Heart right ventricle (tissue), 16 donors: ENCODE measurements around the gene TTC17. TPM values are rescaled to one million over a fixed set of nuclear protein-coding genes. Genes with fewer than 3 reads are reported as not detected.
"Not testable (repeated sequence)": the region's sequence is repeated elsewhere in the genome, so short reads cannot be mapped to it uniquely, and the experiment has no call there.

Experiments
- ATAC-seq, 8 donors: fragments of 200-7000 bp; cut with Tn5 transposase; one replicate each; pipeline ENCODE4 v1.9.1; 2020; ENCODE audit warnings: mild to moderate bottlenecking in 8 of 8, moderate library complexity in 8 of 8, moderate number of reproducible peaks in 1 of 8
- DNase-seq, 2 donors: peaks; one replicate each; pipeline ENCODE4 v3.0.0-alpha.2; 2020
- H3K27ac ChIP-seq, 10 donors: fragments of 200-600 bp; sonication (generic) in 2 of 10; one replicate each; pipeline versions ENCODE4 v1.5.0 to v1.8.0; 2020 to 2022; ENCODE audit warnings: mild to moderate bottlenecking in 3 of 10
- H3K27me3 ChIP-seq, 7 donors: fragments of 200-600 bp; one replicate each; pipeline ENCODE4 v1.8.0; 2021 to 2022; ENCODE audit warnings: mild to moderate bottlenecking in 2 of 7
- H3K36me3 ChIP-seq, 9 donors: fragments of 200-600 bp; sonication (generic) in 1 of 9; one replicate each; pipeline versions ENCODE4 v1.5.0 to v1.8.0; 2020 to 2022; ENCODE audit warnings: mild to moderate bottlenecking in 2 of 9
- H3K4me1 ChIP-seq, 9 donors: fragments of 200-600 bp; sonication (generic) in 1 of 9; one replicate each; pipeline versions ENCODE4 v1.5.0 to v1.8.0; 2020 to 2022; ENCODE audit warnings: mild to moderate bottlenecking in 4 of 9
- H3K4me3 ChIP-seq, 10 donors: fragments of 200-600 bp; sonication (generic) in 2 of 10; one replicate each; pipeline versions ENCODE4 v1.5.0 to v1.8.0; 2020 to 2022; ENCODE audit warnings: mild to moderate bottlenecking in 7 of 10, moderate library complexity in 2 of 10
- H3K9me3 ChIP-seq, 11 donors: fragments of 200-600 bp in 10 of 11; sonication (generic) in 2 of 11; one replicate each; pipeline versions ENCODE4 v1.5.0 to v1.8.0; 2013 to 2022; ENCODE audit warnings: mild to moderate bottlenecking in 2 of 11, control low read depth in 1 of 11, moderate library complexity in 1 of 11
- CTCF ChIP-seq, 9 donors: fragments of 200-600 bp; sonication (generic) in 2 of 9; IDR thresholded peaks; one replicate each; pipeline versions ENCODE4 v1.5.0 to v1.8.0; 2021 to 2022; ENCODE audit warnings: antibody characterized with exemption in 9 of 9, mild to moderate bottlenecking in 5 of 9, moderate library complexity in 1 of 9
- WGBS, 2 donors: extraction: QIAGEN DNeasy Blood & Tissue Kit; methylation state at CpG; one replicate each; pipeline ENCODE4 v1.1.7; 2013; ENCODE audit warnings: inconsistent platforms in 1 of 2; 5-methylcytosine and 5-hydroxymethylcytosine counted together
- intact Hi-C, 10 donors: fragments of 100-400 bp; cut with DNase I; formaldehyde crosslinking; loops; one replicate each; pipeline versions ENCODE4 v1.11.1 to v1.14.2; 2022
- polyA plus RNA-seq, 2 donors: library from polyadenylated mRNA; stranded (reverse); fragments of 200-250 nt; gene quantifications; one replicate each; pipeline ENCODE4 v1.2.3, GENCODE V29; 2013
- total RNA-seq, 10 donors: library from RNA; stranded (reverse); fragmentation: NEBNext Ultra II Directional in 3 of 10; extraction: Animal tissue kit (Norgen Biotek cat#: 25700) in 3 of 10; gene quantifications; one replicate each; pipeline versions ENCODE4 v1.2.1 to v1.2.4, GENCODE V29; 2021 to 2023
- donor health status: Arrhythmogenic right ventricular cardiomyopathy.
- donor health status: ischemic (EF 13 %, LVEDD 7.1; RV severe dilation, severe dysfunction).
- donor health status: healthy with polysubstance abuse.
- donor health status: DM: no; HTN: yes; CAD: no.
- donor health status: DM: no; HTN: no; CAD: no.
- donor health status: ischemic (EF 25% LVEDD 6.9; RV normal size, moderate dysfunction).
- donor health status: ischemic (EF 25% LVEDD 5.7; RV mildly dilated, moderate dysfunction).
- donor health status: healthy.
- donor health status: DM: yes; HTN: yes; CAD: no.
- donor health status: Ischemic cardiomyopathy.
- donor health status: ischemic (EF 35%, LVEDD 5.7; RV mildly dilated, moderate dysfunction).
- donor health status: nonischemic (EF 11% LVEDD 7.7; RV severe dilation, severe dysfunction).
- donor health status: DM: yes; HTN: yes; CAD: no.
- donor health status: PGD.
- donor health status: ischemic (EF 29% LVEDD 5.4; RV normal size, mild dysfunction).
- donor health status: nonischemic (EF 23%, LVEDD 6.1; RV moderate dilation, normal function).

TTC17 gene
- total and polyA plus RNA-seq, 12 donors = 20.4 to 42.1 (median 29.8) TPM

DNA sequence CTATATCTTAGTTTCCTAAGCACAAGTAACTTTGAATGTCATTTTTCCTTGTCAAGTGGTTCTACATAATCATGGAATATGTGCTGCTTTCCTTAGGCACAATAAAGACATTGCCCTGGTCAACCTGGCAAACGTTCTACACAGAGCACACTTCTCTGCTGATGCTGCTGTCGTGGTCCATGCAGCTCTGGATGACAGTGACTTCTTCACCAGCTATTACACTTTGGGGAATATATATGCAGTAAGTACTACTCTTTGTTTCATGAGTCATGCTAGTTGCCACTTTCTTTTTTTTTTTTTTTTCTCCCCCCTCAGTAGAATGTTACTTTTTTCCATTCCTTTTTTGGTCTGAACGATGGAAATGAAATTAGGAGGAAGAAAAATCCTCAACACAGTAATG is 38.5 kb downstream of the TTC17 start:
- no peak overlapping the region for H3K4me3 ChIP-seq
- DNase-seq = no peak
- no peak for ATAC-seq
- intact Hi-C loops = no loop called here
- WGBS, 2 donors = 93 to 97% methylated on average over 3 of the region's 3 CpGs
- TF ChIP-seq CTCF (IDR thresholded peaks at IDR 0.05) = no peak
- H3K9me3 ChIP-seq = no peaks in the 10 kb centered on the region
- H3K27me3 ChIP-seq = no peaks in the 10 kb centered on the region
- peaks cover 0 to 11% (median 8%) of the 10 kb centered on the region in 9 donors for H3K4me1 ChIP-seq
- H3K36me3 ChIP-seq = peaks cover 0 to 100% (median 57%) of the 10 kb centered on the region in 9 donors
- no peak overlapping the region for H3K27ac ChIP-seq

- Histone ChIP-seq H3K27me3 (no peaks in the 10 kb centered on the region), H3K27ac (no peak overlapping the region), H3K36me3 (peaks cover 0 to 100% (median 65%) of the 10 kb centered on the region in 9 donors), H3K4me1 (no peaks in the 10 kb centered on the region), H3K4me3 (no peak overlapping the region), H3K9me3 (no peaks in the 10 kb centered on the region)
- DNase-seq = no peak
- no peak for ATAC-seq
- no peak for TF ChIP-seq CTCF (IDR thresholded peaks at IDR 0.05)
- intact Hi-C loops = loop anchor here in 3 of 10 donors (10.0 kb wide), 2 partner anchors 65 to 75 kb away; no protein-coding TSS in a partner anchor
- 73 to 98% methylated on average over 2 of the region's 2 CpGs for WGBS, 2 donors
Measured at GRCh38 chr11:43399983-43400630, 41.4 kb downstream of the TTC17 start.

DNA sequence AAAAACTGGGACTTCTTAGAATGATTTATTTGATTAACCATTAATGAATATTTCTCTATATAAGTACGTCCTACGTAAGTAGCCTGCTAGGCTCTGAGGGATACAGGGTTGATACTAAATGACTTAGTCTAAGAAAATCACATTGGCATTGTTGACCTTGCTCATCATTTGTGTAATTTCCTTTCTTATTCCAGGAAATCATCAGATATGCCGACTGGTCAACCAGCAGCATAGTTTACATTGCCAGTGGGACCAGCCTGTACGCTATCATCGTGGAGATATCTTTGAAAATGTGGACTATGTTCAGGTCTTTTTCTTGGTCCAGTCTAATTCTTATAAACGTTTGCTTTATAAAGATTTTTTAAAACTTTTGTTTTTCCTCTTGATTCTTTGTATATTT is 42.5 kb downstream of the TTC17 start:
- ATAC-seq (no peak), DNase-seq (no peak)
- Histone ChIP-seq H3K4me3 (no peak overlapping the region), H3K4me1 (no peaks in the 10 kb centered on the region), H3K27me3 (no peaks in the 10 kb centered on the region), H3K27ac (no peak overlapping the region), H3K36me3 (peaks cover 0 to 100% (median 77%) of the 10 kb centered on the region in 9 donors), H3K9me3 (no peaks in the 10 kb centered on the region)
- intact Hi-C loops = loop anchor here in 3 of 10 donors (10.0 kb wide), 2 partner anchors 66 to 76 kb away; no protein-coding TSS in a partner anchor
- 95 to 98% methylated on average over 6 of the region's 6 CpGs for WGBS, 2 donors
- TF ChIP-seq CTCF (IDR thresholded peaks at IDR 0.05) = no peak

DNA sequence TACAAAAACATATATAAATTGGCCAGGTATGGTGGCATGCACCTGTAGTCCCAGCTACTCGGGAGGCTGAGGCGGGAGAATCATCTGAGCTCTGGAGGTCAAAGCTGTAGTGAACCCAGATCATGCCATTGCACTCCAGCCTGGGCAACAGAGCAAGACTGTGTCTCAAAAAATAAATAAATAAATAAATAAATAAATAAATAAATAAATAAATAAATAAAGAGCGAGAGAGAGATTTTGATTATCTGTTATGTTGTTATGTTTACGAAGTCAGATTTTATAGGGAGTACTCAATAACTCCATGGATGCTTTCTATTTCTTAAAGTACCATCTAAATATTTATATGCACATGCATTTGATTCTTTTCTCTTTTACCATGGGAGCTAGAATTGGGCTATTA is 43.1 kb downstream of the TTC17 start:
- H3K4me1 ChIP-seq, H3K27me3 ChIP-seq, H3K27ac ChIP-seq, DNase-seq, H3K4me3 ChIP-seq, H3K9me3 ChIP-seq, ATAC-seq: not testable (repeated sequence)
- H3K36me3 ChIP-seq = peaks cover 0 to 100% (median 76%) of the 10 kb centered on the region in 9 donors
- intact Hi-C loops = loop anchor here in 3 of 10 donors (10.0 kb wide), 2 partner anchors 67 to 77 kb away; no protein-coding TSS in a partner anchor
- WGBS, 2 donors = 96 to 100% methylated on average over 4 of the region's 4 CpGs
